ENCODE data around the gene SRSF12.
A peak's percentile ranks its signal among the peaks of the same experiment; 100 is the strongest.
"Not testable (repeated sequence)": the region's sequence is repeated elsewhere in the genome, so short reads cannot be mapped to it uniquely, and the experiment has no call there.

Gene SRSF12

GRCh38 chr6:89128256-89128671, 10.4 kb upstream of the SRSF12 start:
- DNase-seq, result not testable (repeated sequence)

GRCh38 chr6:89122625-89123024, 4.8 kb upstream of the SRSF12 start:
- DNase-seq, result peak; percentile 25 to 54

GRCh38 chr6:89121934-89122333, 4.1 kb upstream of the SRSF12 start:
- no peak for DNase-seq

- DNase-seq, result no peak
Observed at GRCh38 chr6:89120371-89120770, 2.5 kb upstream of the SRSF12 start.

- no peak for DNase-seq
Observed at GRCh38 chr6:89118931-89119330, 1.1 kb upstream of the SRSF12 start.

- DNase-seq, result no peak
Observed at GRCh38 chr6:89116702-89117101, 1.2 kb downstream of the SRSF12 start.

- no peak for DNase-seq
Observed at GRCh38 chr6:89111933-89112332, 5.9 kb downstream of the SRSF12 start.

GRCh38 chr6:89110284-89110683, 7.6 kb downstream of the SRSF12 start:
- no peak for DNase-seq

- DNase-seq, result no peak
Observed at GRCh38 chr6:89100114-89100513, 17.8 kb downstream of the SRSF12 start.

- DNase-seq, result no peak
Observed at GRCh38 chr6:89098461-89098860, 19.4 kb downstream of the SRSF12 start.

- DNase-seq, result no peak
Observed at GRCh38 chr6:89087881-89088280, 30.0 kb downstream of the SRSF12 start.

- DNase-seq, result no peak
Observed at GRCh38 chr6:89085409-89086205, 32.3 kb downstream of the SRSF12 start.

GRCh38 chr6:89084954-89085353, 32.9 kb downstream of the SRSF12 start:
- DNase-seq, result no peak

- no peak for DNase-seq
Observed at GRCh38 chr6:89084542-89084941, 33.3 kb downstream of the SRSF12 start.

GRCh38 chr6:89082486-89082891, 35.4 kb downstream of the SRSF12 start:
- peak in 1 of 2 experiments; percentile 29 for DNase-seq

GRCh38 chr6:89081423-89082322, 36.2 kb downstream of the SRSF12 start:
- peak; percentile 97 to 98 for DNase-seq

- peak in 1 of 2 experiments; percentile 40 for DNase-seq
Observed at GRCh38 chr6:89081129-89081422, 36.8 kb downstream of the SRSF12 start.

GRCh38 chr6:89080281-89081128, 37.4 kb downstream of the SRSF12 start, which contains the start of gene PNRC1:
Gene PNRC1, plus strand, starts transcription at chr6:89080751. Its CDS starts 144 bp downstream, at chr6:89080895.
- peak; percentile 98 to 99 for DNase-seq

- DNase-seq, result peak in 1 of 2 experiments; percentile 43
Observed at GRCh38 chr6:89079511-89080234, 38.2 kb downstream of the SRSF12 start.

- no peak for DNase-seq
Observed at GRCh38 chr6:89073840-89074239, 44.0 kb downstream of the SRSF12 start.

- no peak for DNase-seq
Observed at GRCh38 chr6:89073014-89073620, 44.8 kb downstream of the SRSF12 start.

GRCh38 chr6:89071036-89071435, 46.8 kb downstream of the SRSF12 start:
- no peak for DNase-seq
